ENCODE data around the gene SH3BGRL. TPM values are rescaled to one million over a fixed set of nuclear protein-coding genes. Genes with fewer than 3 reads are reported as not detected.
"Not testable (repeated sequence)": the region's sequence is repeated elsewhere in the genome, so short reads cannot be mapped to it uniquely, and the experiment has no call there.

The SH3BGRL gene
- polyA plus RNA-seq, 1 experiment: 276 TPM

- Histone ChIP-seq H3K9me3 (ENCODE audit: control insufficient read depth, insufficient read depth, low read length) (no peaks in the 10 kb centered on the region), H3K27me3 (ENCODE audit: control insufficient read depth, insufficient read depth, low read length) (no peaks in the 10 kb centered on the region), H3K27ac (ENCODE audit: low read depth, low read length) (no peak overlapping the region), H3K4me3 (ENCODE audit: low read depth, low read length) (no peak overlapping the region)
- no peak for DNase-seq (ENCODE audit: low read depth, low spot score)
- ChIA-PET CTCF (no interaction called here), POLR2A (no interaction called here)
- no peak for TF ChIP-seq CTCF (IDR thresholded peaks at IDR 0.05; ENCODE audit: low read depth, low read length)
Observed at GRCh38 chrX:81308086-81308829, 106.4 kb downstream of the SH3BGRL start.

GRCh38 chrX:81316163-81316562 is 114.3 kb downstream of the SH3BGRL start:
- H3K27ac ChIP-seq (ENCODE audit: low read depth, low read length): no peak overlapping the region
- no peak overlapping the region for H3K4me3 ChIP-seq (ENCODE audit: low read depth, low read length)
- H3K9me3 ChIP-seq (ENCODE audit: control insufficient read depth, insufficient read depth, low read length): no peaks in the 10 kb centered on the region
- ChIA-PET CTCF (no interaction called here), POLR2A (no interaction called here)
- no peak for TF ChIP-seq CTCF (IDR thresholded peaks at IDR 0.05; ENCODE audit: low read depth, low read length)
- DNase-seq (ENCODE audit: low read depth, low spot score): no peak
- H3K27me3 ChIP-seq (ENCODE audit: control insufficient read depth, insufficient read depth, low read length): no peaks in the 10 kb centered on the region

- H3K27me3 ChIP-seq (ENCODE audit: control insufficient read depth, insufficient read depth, low read length); CTCF ChIA-PET; POLR2A ChIA-PET; H3K27ac ChIP-seq (ENCODE audit: low read depth, low read length); H3K9me3 ChIP-seq (ENCODE audit: control insufficient read depth, insufficient read depth, low read length); H3K4me3 ChIP-seq (ENCODE audit: low read depth, low read length); DNase-seq (ENCODE audit: low read depth, low spot score): not testable (repeated sequence)
Observed at GRCh38 chrX:81331653-81332052, 129.8 kb downstream of the SH3BGRL start.

GRCh38 chrX:81336455-81337152 is 134.7 kb downstream of the SH3BGRL start:
- ChIA-PET POLR2A (interaction anchor here (0.5 kb wide), 1 partner anchor 134 kb away, joined by 3 read pairs; no protein-coding TSS in a partner anchor), CTCF (no interaction called here)
- H3K4me3 ChIP-seq (ENCODE audit: low read depth, low read length): no peak overlapping the region
- no peak for DNase-seq (ENCODE audit: low read depth, low spot score)
- H3K27ac ChIP-seq (ENCODE audit: low read depth, low read length): peak overlapping the region; percentile 39
- no peaks in the 10 kb centered on the region for H3K9me3 ChIP-seq (ENCODE audit: control insufficient read depth, insufficient read depth, low read length)
- TF ChIP-seq CTCF (IDR thresholded peaks at IDR 0.05; ENCODE audit: low read depth, low read length): no peak
- H3K27me3 ChIP-seq (ENCODE audit: control insufficient read depth, insufficient read depth, low read length): no peaks in the 10 kb centered on the region

GRCh38 chrX:81337805-81338204 is 135.9 kb downstream of the SH3BGRL start:
- POLR2A ChIA-PET: no interaction called here
- Histone ChIP-seq H3K27ac (ENCODE audit: low read depth, low read length) (no peak overlapping the region), H3K27me3 (ENCODE audit: control insufficient read depth, insufficient read depth, low read length) (no peaks in the 10 kb centered on the region), H3K9me3 (ENCODE audit: control insufficient read depth, insufficient read depth, low read length) (no peaks in the 10 kb centered on the region), H3K4me3 (ENCODE audit: low read depth, low read length) (no peak overlapping the region)
- CTCF ChIA-PET: no interaction called here
- TF ChIP-seq CTCF (IDR thresholded peaks at IDR 0.05; ENCODE audit: low read depth, low read length): no peak
- no peak for DNase-seq (ENCODE audit: low read depth, low spot score)
